NCI-H1930 (cell line): Measurements from ENCODE around the gene STXBP2.

Source experiments
- DNase-seq, 2 experiments: peaks; one replicate each; lab custom pipeline; 2025; lab: John Stamatoyannopoulos, UW

The STXBP2 gene

DNA sequence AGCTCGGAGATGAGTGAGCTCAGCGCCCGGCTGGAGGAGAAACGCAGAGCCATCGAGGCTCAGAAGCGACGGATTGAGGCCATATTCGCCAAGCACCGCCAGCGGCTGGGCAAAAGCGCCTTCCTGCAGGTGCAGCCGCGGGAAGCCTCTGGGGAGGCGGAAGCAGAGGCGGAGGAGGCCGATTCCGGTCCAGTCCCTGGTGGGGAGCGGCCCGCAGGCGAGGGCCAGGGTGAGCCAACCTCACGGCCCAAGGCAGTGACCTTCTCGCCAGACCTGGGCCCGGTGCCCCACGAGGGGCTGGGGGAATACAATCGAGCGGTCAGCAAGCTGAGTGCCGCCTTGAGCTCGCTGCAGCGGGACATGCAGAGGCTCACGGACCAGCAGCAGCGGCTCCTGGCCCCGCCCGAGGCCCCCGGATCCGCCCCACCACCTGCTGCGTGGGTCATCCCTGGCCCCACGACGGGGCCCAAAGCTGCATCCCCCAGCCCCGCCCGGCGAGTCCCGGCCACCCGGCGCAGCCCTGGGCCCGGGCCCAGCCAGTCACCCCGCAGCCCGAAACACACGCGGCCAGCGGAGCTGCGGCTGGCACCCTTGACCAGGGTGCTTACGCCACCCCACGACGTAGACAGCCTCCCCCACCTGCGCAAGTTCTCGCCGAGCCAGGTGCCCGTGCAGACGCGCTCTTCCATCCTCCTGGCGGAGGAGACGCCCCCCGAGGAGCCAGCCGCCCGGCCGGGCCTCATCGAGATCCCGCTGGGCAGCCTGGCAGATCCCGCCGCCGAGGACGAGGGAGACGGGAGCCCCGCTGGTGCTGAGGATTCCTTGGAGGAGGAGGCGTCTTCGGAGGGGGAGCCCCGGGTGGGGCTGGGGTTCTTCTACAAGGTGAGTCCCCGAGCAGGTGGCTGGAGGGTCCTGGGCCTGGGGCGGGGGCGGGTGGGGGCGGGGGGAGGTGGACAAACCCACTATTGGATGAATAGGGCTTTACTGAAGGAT, 24.3 kb upstream of the STXBP2 start:
- DNase-seq: no peak

DNA sequence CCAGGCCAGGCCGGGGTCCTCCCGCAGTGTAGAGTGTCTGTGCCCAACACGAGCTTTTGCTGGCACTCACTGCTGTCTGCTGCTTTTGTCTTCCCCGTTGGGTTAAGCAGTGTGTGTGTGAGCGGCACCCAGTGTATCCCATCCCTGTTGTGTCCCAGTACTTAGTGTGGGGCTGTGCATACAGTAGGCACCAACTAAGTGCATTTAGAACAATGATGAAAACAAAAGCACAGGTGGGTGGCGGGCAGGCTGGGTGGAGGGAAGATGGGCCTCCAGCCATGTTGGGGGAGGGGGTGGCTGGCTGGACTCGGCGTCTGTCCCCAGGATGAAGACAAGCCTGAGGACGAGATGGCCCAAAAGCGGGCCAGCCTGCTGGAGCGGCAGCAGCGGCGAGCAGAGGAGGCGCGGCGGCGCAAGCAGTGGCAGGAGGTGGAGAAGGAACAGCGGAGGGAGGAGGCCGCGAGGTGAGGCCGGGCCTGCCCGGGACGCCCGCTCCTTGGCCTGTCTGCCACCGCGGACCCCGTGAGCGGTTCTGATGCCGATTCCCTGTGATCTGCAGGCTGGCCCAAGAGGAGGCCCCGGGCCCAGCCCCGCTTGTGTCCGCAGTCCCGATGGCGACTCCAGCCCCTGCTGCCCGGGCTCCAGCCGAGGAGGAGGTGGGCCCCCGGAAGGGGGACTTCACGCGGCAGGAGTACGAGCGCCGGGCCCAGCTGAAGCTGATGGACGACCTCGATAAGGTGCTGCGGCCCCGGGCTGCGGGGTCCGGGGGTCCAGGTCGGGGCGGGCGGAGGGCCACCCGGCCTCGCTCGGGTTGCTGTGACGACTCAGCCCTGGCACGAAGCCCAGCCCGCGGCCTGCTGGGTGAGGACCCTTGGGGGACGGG, 21.8 kb upstream of the STXBP2 start:
- DNase-seq: no peak

DNA sequence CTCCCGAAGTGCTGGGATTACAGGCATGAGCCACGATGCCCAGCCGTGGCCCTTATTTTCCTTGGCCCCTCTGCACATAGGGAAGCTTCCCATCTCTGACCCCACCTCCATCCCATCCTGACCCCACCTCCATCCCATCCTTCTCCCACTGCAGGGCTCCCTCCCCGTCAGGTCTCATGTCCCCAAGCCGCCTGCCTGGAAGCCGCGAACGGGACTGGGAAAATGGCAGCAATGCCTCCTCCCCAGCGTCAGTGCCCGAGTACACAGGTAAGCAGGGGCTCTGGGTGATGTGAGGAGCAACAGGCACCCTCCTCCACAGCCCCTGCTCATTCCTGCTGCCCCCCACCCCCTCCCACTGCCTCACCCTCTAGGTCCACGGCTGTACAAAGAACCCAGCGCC, 19.7 kb upstream of the STXBP2 start:
- DNase-seq: no peak

DNA sequence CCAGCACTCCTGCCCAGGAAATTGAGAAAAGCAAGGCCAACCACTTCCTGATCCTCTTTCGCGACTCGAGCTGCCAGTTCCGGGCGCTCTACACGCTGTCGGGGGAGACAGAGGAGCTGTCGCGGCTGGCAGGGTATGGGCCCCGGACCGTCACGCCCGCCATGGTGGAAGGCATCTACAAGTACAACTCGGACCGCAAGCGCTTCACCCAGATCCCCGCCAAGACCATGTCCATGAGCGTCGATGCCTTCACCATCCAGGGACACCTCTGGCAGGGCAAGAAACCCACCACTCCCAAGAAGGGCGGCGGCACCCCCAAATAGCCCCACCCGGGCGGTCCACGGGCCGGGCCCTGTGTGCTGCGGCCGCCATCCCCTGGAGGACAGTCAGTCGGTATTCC, 19.2 kb upstream of the STXBP2 start:
- no peak for DNase-seq

DNA sequence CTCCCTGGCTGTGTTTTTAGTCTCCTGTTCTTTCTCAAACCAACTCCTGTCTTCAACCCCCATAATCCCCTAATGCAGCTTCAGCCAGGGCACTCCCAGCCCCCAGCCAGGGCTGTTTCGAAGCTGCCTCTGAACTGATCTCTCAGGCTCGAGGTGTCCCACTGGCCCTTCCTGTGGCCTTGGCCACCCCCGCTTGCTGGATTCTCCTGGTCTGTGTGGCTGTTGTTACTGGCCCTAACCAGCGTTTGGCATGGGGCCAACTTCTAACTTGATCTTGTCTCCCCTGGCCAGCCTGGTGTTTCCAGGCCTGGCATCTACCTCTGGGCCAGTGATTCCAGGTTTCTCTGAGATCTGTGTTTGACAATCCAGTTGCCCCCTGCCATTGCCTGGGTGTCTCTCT, 18.6 kb upstream of the STXBP2 start:
- DNase-seq: no peak

DNA sequence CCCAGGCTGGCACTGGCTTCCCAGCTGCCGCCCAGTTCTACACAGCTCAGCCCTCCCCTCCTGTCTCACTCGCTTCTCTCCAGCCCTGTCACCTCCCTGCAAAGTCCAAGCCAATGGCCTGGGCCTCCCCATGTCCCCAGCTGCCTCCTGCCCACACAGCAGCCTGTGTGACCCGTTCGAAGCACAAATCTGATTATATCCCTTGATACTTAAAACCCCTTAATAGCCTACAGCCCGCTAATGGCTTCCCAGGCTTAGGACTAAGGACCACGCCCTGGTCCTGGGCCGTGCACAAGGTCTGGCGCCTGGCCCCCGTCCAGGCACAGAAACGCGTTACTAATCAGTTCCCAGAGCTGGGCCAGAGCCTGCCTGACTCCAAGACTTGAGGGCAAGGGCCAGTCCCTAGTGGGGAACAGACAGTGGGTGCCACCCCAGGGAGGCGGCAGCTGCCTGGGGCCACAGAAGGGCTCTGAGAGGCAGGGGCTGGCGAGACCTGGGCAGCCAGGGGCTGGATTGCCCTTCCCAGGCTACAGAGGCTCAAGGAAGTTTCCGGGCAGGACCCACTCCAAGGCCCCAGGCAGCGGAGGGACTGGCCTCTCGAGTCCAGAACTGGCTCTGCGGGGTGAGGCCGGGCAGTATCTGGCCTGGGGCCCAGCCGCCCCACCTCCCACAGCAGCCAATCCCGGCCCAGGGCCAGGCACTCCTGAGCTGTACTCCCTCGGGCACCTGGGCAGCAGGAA, 18.0 kb upstream of the STXBP2 start:
- DNase-seq: no peak

DNA sequence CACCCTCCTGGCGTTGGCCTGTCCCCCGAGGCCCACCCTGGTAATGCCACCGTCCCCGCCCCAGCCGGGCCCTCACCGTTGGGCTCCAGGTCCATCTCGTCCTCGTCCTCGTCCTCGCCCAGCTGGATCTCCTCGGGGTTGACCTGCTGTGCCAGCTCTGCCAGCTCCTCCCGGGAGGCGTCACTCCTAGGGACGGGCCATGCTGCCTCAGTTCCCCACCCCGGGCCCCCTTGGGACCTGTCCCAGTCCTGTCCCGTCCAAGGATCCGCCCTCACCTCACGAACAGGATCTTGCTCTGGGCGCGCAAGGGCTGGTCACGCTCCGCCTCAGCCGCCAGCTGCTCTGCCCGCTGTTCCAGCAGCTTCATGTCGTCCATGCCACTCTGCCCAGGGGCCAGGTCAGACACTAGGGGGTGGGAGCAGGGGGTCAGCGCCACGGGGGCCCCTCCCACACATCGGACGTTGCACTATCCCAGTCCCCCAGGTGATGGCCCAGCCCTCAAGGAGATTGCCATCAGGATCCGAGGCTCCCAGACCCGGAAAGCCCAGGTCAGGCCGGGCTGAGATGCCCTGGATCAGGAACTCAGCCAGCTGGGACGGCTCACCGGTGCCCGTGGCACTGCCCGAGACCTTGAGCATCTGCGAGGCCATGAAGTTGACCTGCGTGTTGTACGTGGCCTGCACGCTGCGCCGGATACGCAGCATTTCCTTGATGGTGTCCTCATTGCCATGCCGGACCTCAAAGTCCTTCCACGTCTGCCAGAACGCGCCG, 17.1 kb upstream of the STXBP2 start:
- DNase-seq: no peak

DNA sequence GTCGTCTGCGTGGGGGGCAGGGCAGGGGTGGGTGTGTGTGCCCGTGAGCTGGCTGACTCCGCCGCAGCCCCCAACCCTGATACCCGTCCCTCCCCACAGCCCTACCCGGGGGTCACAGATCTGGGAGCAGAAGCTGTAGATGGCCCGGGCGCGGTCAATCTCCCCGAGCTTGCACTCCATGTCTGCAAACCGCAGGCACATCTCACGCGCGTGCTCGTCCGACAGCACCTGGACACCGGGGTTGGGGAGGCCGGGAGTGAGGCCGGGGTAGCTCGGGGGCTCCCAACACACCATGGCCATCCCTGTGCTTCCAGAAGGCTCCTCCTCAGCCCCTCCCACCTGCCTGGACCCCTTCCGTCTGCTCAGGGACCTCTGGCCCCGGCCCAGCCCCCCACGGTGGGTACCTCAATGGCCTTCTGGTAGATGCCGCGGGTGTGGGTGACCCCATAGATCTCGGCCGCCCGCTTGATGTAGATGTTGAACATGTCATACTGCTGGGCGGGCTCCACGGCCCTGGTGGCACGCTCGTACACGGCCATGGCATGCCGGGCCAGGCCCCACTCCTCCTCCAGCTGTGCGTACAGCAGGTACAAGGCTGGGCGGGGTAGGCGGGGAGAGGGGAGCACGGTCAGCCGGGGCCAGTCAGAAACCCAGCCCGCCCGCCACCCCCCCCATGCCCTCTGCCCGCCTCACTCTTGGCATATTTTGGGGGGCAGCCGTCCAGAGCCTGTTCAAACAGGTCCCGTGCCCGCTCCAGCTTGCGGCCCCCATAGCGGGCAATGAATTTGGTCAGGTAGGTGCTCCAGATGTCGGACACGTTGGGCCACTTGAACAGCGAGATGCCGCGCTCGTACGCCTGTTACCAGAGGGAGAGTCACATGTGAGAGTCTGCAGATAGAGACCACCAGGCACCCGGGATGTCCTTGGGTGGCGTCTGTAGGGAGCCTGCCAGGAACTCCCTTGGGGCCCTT, 16.2 kb upstream of the STXBP2 start:
- no peak for DNase-seq

DNA sequence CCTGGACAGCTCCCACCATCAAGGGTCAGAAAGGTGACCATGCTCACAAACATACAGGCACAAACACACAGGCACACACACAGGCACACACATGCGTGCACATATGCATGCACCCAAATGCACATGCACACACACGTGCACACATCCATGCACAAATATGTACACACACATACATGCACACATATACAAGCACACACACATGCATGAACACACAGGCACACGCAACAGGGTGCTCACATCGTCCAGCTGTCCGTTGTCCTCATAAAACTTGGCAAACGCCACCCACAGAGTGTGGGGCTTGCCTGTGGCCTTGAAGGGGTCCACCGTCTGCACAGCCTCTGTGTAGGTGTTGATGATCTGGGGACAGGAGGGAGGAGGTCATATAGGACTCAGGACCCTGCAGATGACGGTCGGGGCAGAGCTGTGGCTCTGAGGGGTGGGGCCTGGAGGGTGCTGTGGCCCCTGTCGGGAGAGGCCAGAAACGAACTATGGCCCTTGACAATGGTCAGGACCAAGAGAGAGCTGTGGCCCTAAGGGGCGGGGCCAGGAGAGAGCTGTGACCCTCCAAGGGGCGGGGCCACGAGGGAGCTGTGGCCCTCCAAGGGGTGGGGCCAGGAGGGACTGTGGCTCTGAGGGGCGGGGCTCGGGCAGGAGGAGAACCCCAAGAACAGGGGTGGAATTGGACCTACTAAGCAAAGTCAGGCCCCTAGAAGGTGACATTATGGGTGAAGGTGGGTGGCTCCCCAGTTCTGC, 13.8 kb upstream of the STXBP2 start:
- DNase-seq: no peak

DNA sequence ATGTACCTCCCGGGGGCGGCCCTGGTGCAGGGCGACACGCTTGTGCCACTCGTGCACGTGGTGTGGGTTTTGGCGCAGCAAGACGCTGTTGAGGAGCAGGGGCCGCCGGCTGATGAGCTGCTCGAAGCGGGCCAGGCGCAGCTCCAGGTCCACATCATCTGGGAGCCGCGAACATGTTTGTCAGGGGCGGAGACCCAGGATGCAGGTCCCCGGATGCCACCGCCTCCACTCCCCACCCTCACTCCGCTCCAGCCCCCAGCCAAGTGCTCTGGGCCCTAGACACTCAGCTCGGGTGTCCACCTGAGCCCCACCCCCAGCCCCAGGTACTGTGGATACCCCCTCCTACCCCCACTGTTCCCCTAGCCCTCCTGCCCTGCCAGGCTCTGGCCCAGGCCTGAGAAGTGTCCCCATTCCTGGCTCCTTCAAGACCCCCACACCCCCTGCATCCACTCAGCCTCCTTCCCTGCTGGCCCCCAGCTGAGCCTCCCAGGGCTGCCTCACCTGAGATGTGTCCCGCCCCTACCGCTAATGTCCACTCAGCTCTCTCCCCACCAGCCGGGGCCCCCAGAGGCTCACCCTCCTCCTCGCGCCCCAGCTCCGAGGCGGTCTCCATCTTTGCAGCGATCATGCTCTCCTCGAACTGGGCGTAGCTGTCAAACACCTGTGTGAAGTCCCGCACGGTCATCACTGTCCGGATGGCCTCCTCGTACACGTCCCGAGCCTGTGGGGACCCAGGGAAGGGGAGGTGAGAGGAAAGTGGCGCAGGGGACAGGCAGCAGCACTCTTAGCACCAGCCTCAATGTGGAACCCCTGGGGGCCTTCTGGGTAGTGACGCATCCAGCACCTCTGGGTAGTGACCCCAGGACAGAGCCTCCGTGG, 12.9 kb upstream of the STXBP2 start:
- no peak for DNase-seq

DNA sequence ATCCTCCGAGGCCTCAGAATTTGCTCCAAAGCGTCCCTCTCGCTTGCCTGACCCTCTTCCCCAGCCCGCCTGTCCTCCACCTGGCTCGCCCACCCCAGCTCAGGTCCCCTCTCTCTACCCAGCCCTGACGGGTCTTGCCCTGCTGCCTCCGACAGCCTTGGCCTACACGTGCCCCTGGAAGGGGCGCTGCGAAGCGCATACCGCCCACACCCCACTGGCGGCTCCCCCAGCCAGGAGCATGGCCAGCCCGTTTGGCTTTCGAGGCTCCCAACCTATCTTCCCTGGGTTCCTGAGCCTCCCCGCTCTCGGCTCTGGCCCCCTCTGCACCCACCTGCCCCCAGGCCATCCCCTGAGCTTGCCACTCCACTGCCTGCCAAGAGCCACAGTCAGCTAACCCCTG, 12.1 kb upstream of the STXBP2 start:
- DNase-seq: no peak

DNA sequence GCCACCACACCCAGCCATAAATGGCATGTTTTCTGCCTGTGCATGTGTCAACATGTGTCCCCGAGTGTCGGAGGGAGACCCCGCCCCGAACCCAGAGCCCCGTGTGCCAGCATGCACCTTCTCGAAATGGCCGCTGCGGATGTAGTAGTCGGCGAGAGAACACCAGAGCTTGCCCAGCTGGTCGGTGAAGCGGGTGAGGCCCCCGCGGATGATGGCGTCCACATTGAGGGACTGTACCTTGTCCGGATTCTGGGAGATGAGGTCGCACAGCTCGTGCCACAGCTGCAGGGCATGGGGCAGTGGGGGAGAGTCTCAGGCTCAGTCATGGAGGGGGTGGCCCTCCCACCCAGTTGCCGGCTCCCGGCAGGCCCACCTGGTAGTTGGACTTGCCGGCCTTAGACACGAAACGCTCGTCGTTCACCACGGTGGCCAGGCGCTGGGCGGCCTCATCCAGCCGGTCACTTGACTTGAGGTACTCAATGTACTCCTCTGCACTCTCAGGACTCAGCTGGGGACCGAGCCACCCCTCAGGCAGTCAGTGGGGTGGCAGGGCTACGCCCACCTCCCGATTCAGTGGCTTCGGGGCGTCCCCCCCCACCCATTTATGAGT, 11.0 kb upstream of the STXBP2 start:
- DNase-seq: no peak

DNA sequence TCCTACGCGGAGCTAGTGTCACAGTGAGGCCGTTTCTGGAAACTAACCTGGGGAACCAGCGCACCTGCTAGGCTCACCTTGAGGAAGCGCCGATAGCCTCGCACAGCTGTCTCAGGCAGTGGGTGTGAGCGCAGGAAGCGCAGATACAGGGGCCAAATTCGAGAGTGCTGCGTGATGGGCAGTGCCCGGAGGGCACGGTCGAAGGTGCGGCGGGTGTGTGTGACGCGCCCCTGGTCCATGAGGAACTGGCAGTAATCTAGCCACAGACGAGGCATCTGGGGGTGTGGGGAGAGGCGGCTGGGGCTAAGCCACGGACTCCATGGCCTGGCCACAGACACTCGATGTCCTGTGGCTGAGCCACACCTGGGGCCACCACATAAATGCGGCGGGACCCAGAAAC, 9.7 kb upstream of the STXBP2 start:
- no peak for DNase-seq

DNA sequence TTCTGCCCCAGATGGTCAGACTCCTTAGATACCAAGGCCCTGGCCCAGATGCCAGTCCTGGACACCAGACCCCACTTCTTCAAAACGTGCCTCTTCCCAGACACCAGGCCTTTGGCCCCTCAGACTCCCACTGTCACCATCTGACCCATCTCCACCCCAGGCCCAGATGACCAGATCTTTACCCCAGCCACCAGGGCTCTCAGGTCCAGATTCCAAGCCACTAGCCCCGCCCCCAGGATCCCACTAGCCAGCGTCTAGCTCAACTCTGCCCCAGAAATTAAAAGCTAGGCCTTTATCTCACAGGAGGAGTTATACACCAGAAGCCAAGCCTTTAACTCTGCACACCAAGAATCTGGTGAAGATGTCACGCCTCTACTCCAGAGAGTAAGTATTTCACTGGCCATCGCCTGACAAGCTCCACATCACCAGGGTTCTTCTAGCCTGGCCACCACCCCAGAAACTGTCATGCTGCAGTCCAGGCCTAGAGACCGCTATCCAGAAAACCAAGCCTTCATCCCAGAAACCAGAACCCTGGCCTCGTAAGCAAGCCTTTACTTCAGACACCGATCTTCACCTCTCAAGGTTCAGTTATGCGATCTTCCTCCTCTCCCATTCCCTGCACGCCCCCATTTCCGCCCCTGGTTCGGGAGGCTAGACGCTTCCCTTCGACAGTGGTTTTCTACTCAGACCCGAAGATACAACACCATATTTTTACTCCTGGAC, 8.2 kb upstream of the STXBP2 start:
- no peak for DNase-seq

DNA sequence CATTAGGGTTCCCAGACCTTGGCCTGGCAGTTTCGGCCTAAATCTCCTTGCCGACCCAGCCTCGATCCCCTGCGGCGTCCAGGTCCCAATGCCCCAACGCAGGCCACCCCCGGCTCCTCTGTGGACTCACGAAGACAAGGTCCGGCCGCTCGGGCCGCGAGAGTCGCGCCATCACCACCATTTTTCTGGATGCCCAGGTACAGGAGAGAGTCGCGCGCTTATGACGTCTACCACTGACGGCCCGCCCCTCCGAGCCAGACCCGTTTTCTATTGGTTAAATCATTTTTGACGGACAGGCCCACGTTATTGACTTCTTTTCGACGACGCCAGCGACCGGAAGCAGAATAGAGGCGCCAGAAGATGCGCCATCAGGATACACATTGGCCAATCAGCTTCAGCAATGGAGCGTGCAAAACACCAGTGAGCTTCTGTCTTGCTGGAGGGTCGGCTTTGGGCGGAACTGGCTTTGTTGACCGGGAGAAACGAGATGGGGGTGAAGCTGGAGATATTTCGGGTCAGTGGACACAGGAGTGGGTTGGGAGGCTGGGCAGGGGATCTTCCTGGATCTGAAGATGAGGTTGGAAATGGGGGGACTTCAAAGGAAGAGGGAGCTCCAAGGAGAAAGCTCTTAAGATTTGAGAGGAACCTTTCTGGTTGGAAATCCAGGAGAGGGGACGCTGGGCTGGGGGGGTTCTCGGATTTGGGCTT, 7.4 kb upstream of the STXBP2 start, which contains the start of the genes PET100 and XAB2:
TSS of gene PET100 (plus strand) at position 447 of the 708 bp plus-strand sequence. CDS start at position 488, 41 bp downstream.
TSS of gene XAB2 (minus strand) at position 199 of the 708 bp plus-strand sequence. CDS start at position 181, 18 bp downstream.
- peak; percentile 91 to 94 for DNase-seq

DNA sequence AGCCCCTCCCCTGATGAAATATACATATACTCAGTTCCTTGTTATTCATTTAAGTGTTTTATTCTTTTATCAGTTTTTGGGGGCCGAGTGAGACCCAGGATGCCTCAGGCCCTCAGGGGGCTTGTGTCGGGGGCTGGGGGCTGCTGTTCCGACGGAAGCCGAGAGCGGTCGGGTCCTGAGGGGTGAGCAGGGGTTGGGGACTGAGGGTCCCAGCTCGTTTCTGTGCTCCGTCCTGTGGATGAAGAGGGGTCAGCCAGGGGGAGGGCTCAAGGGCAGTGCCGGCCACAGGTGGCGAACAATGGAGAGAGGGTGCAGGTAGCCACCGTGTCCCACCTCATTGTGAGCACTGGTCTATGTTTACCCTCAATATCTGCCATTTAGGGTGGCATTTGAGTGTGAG, 5.3 kb upstream of the STXBP2 start:
- DNase-seq: no peak
